WTC11 (cell line): ENCODE measurements around the gene KAT6B. TPM values are rescaled to one million over a fixed set of nuclear protein-coding genes. Genes with fewer than 3 reads are reported as not detected.

Experiments
- ATAC-seq: fragments of 200-7000 bp; cut with Tn5 transposase; 2 replicates; pipeline ENCODE4 v1.10.0; 2021; ENCODE audit warnings: mild to moderate bottlenecking, moderate library complexity
- CTCF ChIA-PET: fragments of 300-600 bp; sonication (Branson Sonifier 250); formaldehyde crosslinking; loops from one replicate; lab custom pipeline; 2021; ENCODE audit warnings: antibody characterized with exemption; lab: Charles Lee
- POLR2A ChIA-PET: fragments of 350-600 bp; sonication (Branson Sonifier 250); formaldehyde crosslinking; loops from one replicate; lab custom pipeline; 2021; ENCODE audit warnings: antibody characterized with exemption; lab: Charles Lee
- DNase-seq: peaks from one replicate; pipeline ENCODE4 v3.0.0; 2021; ENCODE audit warnings: low spot score
- H3K27ac Mint-ChIP-seq: 2 replicates; pipeline ENCODE4 v1.8.0; 2021; ENCODE audit warnings: mixed read lengths
- H3K27me3 Mint-ChIP-seq: 2 replicates; pipeline ENCODE4 v1.8.0; 2021; ENCODE audit warnings: low read depth, mild to moderate bottlenecking, moderate library complexity, mixed read lengths
- H3K36me3 Mint-ChIP-seq: 2 replicates; pipeline ENCODE4 v1.8.0; 2021; ENCODE audit warnings: mixed read lengths
- H3K4me1 Mint-ChIP-seq: 2 replicates; pipeline ENCODE4 v1.8.0; 2022; ENCODE audit warnings: mixed read lengths
- H3K4me3 Mint-ChIP-seq: 2 replicates; pipeline ENCODE4 v1.8.0; 2021; ENCODE audit warnings: mild to moderate bottlenecking, moderate library complexity, mixed read lengths
- H3K9me3 Mint-ChIP-seq: 2 replicates; pipeline ENCODE4 v1.8.0; 2021; ENCODE audit warnings: mixed read lengths
- CDX4 ChIP-seq: fragments of 250-450 bp; sonication (Bioruptor Pico); IDR thresholded peaks from 2 replicates; pipeline ENCODE4 v1.9.0; 2021; ENCODE audit warnings: moderate library complexity, mild to moderate bottlenecking, inconsistent platforms, borderline replicate concordance
- CREB1 ChIP-seq: sonication (generic); formaldehyde crosslinking; IDR thresholded peaks from 2 replicates; pipeline ENCODE4 v1.8.0; 2023; ENCODE audit warnings: mild to moderate bottlenecking, missing genetic modification reagents
- E2F1 ChIP-seq: sonication (generic); formaldehyde crosslinking; IDR thresholded peaks from 2 replicates; pipeline ENCODE4 v1.8.0; 2022; ENCODE audit warnings: mild to moderate bottlenecking, missing genetic modification reagents
- E2F4 ChIP-seq: sonication (generic); formaldehyde crosslinking; IDR thresholded peaks from 2 replicates; pipeline ENCODE4 v1.8.1; 2022; ENCODE audit warnings: low read depth, mild to moderate bottlenecking, moderate library complexity, missing genetic modification reagents, borderline replicate concordance
- FOXK1 ChIP-seq: sonication (generic); formaldehyde crosslinking; IDR thresholded peaks from 2 replicates; pipeline ENCODE4 v1.8.0; 2022; ENCODE audit warnings: mild to moderate bottlenecking, moderate library complexity, missing genetic modification reagents
- GRHL2 ChIP-seq: fragments of 250-450 bp; sonication (Bioruptor Pico); IDR thresholded peaks from 2 replicates; pipeline ENCODE4 v1.8.0; 2022; ENCODE audit warnings: mild to moderate bottlenecking, moderate library complexity; ENCODE audit not compliant: insufficient replicate concordance, severe bottlenecking
- IRF2 ChIP-seq: sonication (generic); formaldehyde crosslinking; IDR thresholded peaks from 2 replicates; pipeline ENCODE4 v1.8.0; 2022; ENCODE audit warnings: low read depth, missing genetic modification reagents, borderline replicate concordance
- NFATC4 ChIP-seq: fragments of 250-450 bp; sonication (Bioruptor Pico); IDR thresholded peaks from 2 replicates; pipeline ENCODE4 v1.9.0; 2021; ENCODE audit warnings: mild to moderate bottlenecking
- NFE2L1 ChIP-seq: sonication (generic); formaldehyde crosslinking; IDR thresholded peaks from 2 replicates; pipeline ENCODE4 v1.8.1; 2023; ENCODE audit warnings: missing genetic modification reagents
- NR3C1 ChIP-seq: sonication (generic); formaldehyde crosslinking; conservative IDR thresholded peaks from 2 replicates; pipeline ENCODE4 v1.8.1; 2023; ENCODE audit warnings: low read depth, mild to moderate bottlenecking, missing genetic modification reagents
- PRRX2 ChIP-seq: fragments of 250-450 bp; sonication (Bioruptor Pico); IDR thresholded peaks from 2 replicates; pipeline ENCODE4 v1.8.0; 2021; ENCODE audit warnings: mild to moderate bottlenecking
- ZNF121 ChIP-seq: sonication (generic); formaldehyde crosslinking; IDR thresholded peaks from 2 replicates; pipeline ENCODE4 v1.8.0; 2023; ENCODE audit warnings: missing genetic modification reagents
- ZNF232 ChIP-seq: sonication (generic); formaldehyde crosslinking; IDR thresholded peaks from 2 replicates; pipeline ENCODE4 v1.8.0; 2022; ENCODE audit warnings: mild to moderate bottlenecking, missing genetic modification reagents
- ZNF317 ChIP-seq: sonication (generic); formaldehyde crosslinking; IDR thresholded peaks from 2 replicates; pipeline ENCODE4 v1.8.1; 2023; ENCODE audit warnings: low read depth, mild to moderate bottlenecking, moderate library complexity, missing genetic modification reagents, borderline replicate concordance
- total RNA-seq: library from RNA; stranded (reverse); gene quantifications from 3 replicates; pipeline ENCODE4 v1.2.3, GENCODE V29; 2021
- TF ChIP-seq, protein P1 (sequence below): sonication (generic); formaldehyde crosslinking; IDR thresholded peaks from 2 replicates; pipeline ENCODE4 v1.8.1; 2022; ENCODE audit warnings: missing genetic modification reagents, borderline replicate concordance
- TF ChIP-seq, protein P2 (sequence below): sonication (generic); formaldehyde crosslinking; IDR thresholded peaks from 2 replicates; pipeline ENCODE4 v1.8.0; 2022; ENCODE audit warnings: mild to moderate bottlenecking, missing genetic modification reagents
- TF ChIP-seq, protein P3 (sequence below): sonication (generic); formaldehyde crosslinking; IDR thresholded peaks from 2 replicates; pipeline ENCODE4 v1.8.0; 2023; ENCODE audit warnings: mild to moderate bottlenecking, missing genetic modification reagents
- TF ChIP-seq, protein P4 (sequence below): sonication (generic); formaldehyde crosslinking; IDR thresholded peaks from 2 replicates; pipeline ENCODE4 v1.8.0; 2023; ENCODE audit warnings: missing genetic modification reagents
- TF ChIP-seq, protein P5 (sequence below): sonication (generic); formaldehyde crosslinking; IDR thresholded peaks from 2 replicates; pipeline ENCODE4 v1.8.1; 2022; ENCODE audit warnings: low read depth, missing genetic modification reagents, borderline replicate concordance

Gene KAT6B
- total RNA-seq, 1 experiment from 2014 or later = 18.5 TPM

DNA sequence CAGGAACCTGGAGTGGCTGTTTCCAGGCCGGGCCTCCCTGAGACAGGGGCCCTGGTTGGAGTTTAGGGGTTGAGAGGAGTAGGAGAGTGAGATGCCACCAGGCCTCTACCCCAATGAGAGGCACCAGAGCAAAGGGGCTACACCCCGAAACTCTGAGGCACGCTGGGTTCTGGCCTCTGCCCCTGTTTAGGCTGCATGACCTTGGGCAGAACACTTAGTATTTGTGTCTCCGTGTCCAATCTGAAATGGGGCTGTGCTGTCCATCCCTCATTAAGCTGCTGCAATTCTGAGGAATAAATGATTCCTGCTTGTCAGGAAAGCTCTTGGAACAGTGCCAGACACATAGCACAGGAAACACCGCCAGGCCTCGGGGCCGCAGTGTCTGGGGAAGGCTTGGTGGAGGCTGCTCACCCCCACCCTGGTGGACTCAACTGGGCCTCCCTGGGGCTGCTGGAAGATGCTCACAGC is 244.6 kb downstream of the KAT6B start (continued):
- TF ChIP-seq CDX4 (CRISPR knock-in tag) (no peak), E2F4 (CRISPR knock-in tag) (no peak), ZNF121 (CRISPR knock-in tag) (no peak)

- H3K4me3 Mint-ChIP-seq = no peak overlapping the region
- ATAC-seq (no peak), DNase-seq (no peak)
- H3K36me3 Mint-ChIP-seq = no peaks in the 10 kb centered on the region
- H3K27ac Mint-ChIP-seq = no peak overlapping the region
- H3K4me1 Mint-ChIP-seq = peaks cover 10% of the 10 kb centered on the region
- ChIA-PET POLR2A (interaction anchor here (0.5 kb wide), 1 partner anchor 227 kb away, joined by 4 read pairs; no protein-coding TSS in a partner anchor), CTCF (no interaction called here)
- no peaks in the 10 kb centered on the region for H3K9me3 Mint-ChIP-seq
- H3K27me3 Mint-ChIP-seq = no peaks in the 10 kb centered on the region; the same call in none of the 2 replicates
- TF ChIP-seq, protein P1, sequence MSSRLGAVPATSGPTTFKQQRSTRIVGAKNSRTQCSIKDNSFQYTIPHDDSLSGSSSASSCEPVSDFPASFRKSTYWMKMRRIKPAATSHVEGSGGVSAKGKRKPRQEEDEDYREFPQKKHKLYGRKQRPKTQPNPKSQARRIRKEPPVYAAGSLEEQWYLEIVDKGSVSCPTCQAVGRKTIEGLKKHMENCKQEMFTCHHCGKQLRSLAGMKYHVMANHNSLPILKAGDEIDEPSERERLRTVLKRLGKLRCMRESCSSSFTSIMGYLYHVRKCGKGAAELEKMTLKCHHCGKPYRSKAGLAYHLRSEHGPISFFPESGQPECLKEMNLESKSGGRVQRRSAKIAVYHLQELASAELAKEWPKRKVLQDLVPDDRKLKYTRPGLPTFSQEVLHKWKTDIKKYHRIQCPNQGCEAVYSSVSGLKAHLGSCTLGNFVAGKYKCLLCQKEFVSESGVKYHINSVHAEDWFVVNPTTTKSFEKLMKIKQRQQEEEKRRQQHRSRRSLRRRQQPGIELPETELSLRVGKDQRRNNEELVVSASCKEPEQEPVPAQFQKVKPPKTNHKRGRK (CRISPR knock-in tag) = no peak
- no peak for TF ChIP-seq PRRX2 (CRISPR knock-in tag)
These were observed 245.4 kb downstream of the KAT6B start for GRCh38 chr10:75071756-75072155.

DNA sequence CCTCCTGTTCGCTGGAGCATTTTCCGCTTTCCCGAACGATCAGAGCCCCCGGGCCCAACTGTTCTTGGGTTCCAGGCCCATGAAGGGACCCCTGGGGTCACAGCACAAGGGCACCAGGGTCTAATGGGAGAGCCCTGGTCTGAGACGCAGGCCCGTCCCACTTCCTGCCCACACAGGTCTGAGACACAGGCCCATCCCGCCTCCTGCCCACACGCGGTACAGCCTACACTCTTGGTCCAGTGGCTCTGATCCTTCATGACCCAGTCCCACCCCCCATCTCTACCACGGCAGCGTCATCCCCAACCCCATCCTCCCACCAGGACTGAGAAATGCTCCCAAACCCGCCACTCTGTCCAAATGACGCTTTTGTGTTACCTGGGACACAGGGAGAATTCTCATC is 246.3 kb downstream of the KAT6B start:
- no peak overlapping the region for H3K4me3 Mint-ChIP-seq
- ChIA-PET CTCF (no interaction called here), POLR2A (no interaction called here)
- H3K4me1 Mint-ChIP-seq = peaks cover 13% of the 10 kb centered on the region
- no peak for TF ChIP-seq FOXK1
- no peak for TF ChIP-seq E2F1 (CRISPR knock-in tag)
- TF ChIP-seq CREB1 (CRISPR knock-in tag) = no peak
- H3K27me3 Mint-ChIP-seq = no peaks in the 10 kb centered on the region; the same call in none of the 2 replicates
- H3K9me3 Mint-ChIP-seq = no peaks in the 10 kb centered on the region
- no peaks in the 10 kb centered on the region for H3K36me3 Mint-ChIP-seq
- H3K27ac Mint-ChIP-seq = no peak overlapping the region
- no peak for DNase-seq
- no peak for ATAC-seq

GRCh38 chr10:75073442-75073841 is 247.0 kb downstream of the KAT6B start:
- Mint-ChIP-seq H3K9me3 (no peaks in the 10 kb centered on the region), H3K36me3 (no peaks in the 10 kb centered on the region), H3K4me3 (no peak overlapping the region), H3K27ac (no peak overlapping the region), H3K4me1 (peaks cover 13% of the 10 kb centered on the region), H3K27me3 (peaks cover 4% of the 10 kb centered on the region)
- ChIA-PET POLR2A (no interaction called here), CTCF (no interaction called here)
- ATAC-seq (no peak), DNase-seq (no peak)
- no peak for TF ChIP-seq ZNF232
- TF ChIP-seq IRF2 (CRISPR knock-in tag) = no peak
- TF ChIP-seq NR3C1 (CRISPR knock-in tag) = no peak
- TF ChIP-seq ZNF317 (CRISPR knock-in tag) = no peak
- TF ChIP-seq, protein P2, sequence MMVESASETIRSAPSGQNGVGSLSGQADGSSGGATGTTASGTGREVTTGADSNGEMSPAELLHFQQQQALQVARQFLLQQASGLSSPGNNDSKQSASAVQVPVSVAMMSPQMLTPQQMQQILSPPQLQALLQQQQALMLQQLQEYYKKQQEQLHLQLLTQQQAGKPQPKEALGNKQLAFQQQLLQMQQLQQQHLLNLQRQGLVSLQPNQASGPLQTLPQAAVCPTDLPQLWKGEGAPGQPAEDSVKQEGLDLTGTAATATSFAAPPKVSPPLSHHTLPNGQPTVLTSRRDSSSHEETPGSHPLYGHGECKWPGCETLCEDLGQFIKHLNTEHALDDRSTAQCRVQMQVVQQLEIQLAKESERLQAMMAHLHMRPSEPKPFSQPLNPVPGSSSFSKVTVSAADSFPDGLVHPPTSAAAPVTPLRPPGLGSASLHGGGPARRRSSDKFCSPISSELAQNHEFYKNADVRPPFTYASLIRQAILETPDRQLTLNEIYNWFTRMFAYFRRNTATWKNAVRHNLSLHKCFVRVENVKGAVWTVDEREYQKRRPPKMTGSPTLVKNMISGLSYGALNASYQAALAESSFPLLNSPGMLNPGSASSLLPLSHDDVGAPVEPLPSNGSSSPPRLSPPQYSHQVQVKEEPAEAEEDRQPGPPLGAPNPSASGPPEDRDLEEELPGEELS (CRISPR knock-in tag) = no peak
- TF ChIP-seq NFE2L1 (CRISPR knock-in tag) = no peak
- TF ChIP-seq, protein P3, sequence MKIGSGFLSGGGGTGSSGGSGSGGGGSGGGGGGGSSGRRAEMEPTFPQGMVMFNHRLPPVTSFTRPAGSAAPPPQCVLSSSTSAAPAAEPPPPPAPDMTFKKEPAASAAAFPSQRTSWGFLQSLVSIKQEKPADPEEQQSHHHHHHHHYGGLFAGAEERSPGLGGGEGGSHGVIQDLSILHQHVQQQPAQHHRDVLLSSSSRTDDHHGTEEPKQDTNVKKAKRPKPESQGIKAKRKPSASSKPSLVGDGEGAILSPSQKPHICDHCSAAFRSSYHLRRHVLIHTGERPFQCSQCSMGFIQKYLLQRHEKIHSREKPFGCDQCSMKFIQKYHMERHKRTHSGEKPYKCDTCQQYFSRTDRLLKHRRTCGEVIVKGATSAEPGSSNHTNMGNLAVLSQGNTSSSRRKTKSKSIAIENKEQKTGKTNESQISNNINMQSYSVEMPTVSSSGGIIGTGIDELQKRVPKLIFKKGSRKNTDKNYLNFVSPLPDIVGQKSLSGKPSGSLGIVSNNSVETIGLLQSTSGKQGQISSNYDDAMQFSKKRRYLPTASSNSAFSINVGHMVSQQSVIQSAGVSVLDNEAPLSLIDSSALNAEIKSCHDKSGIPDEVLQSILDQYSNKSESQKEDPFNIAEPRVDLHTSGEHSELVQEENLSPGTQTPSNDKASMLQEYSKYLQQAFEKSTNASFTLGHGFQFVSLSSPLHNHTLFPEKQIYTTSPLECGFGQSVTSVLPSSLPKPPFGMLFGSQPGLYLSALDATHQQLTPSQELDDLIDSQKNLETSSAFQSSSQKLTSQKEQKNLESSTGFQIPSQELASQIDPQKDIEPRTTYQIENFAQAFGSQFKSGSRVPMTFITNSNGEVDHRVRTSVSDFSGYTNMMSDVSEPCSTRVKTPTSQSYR = no peak
- TF ChIP-seq, protein P4, sequence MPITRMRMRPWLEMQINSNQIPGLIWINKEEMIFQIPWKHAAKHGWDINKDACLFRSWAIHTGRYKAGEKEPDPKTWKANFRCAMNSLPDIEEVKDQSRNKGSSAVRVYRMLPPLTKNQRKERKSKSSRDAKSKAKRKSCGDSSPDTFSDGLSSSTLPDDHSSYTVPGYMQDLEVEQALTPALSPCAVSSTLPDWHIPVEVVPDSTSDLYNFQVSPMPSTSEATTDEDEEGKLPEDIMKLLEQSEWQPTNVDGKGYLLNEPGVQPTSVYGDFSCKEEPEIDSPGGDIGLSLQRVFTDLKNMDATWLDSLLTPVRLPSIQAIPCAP (CRISPR knock-in tag) = no peak
- TF ChIP-seq GRHL2 = no peak
- TF ChIP-seq, protein P5, sequence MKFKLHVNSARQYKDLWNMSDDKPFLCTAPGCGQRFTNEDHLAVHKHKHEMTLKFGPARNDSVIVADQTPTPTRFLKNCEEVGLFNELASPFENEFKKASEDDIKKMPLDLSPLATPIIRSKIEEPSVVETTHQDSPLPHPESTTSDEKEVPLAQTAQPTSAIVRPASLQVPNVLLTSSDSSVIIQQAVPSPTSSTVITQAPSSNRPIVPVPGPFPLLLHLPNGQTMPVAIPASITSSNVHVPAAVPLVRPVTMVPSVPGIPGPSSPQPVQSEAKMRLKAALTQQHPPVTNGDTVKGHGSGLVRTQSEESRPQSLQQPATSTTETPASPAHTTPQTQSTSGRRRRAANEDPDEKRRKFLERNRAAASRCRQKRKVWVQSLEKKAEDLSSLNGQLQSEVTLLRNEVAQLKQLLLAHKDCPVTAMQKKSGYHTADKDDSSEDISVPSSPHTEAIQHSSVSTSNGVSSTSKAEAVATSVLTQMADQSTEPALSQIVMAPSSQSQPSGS (CRISPR knock-in tag) = no peak
- TF ChIP-seq NFATC4 = no peak
